Measurements from ENCODE around the gene ZNF324B.

Gene ZNF324B

DNA sequence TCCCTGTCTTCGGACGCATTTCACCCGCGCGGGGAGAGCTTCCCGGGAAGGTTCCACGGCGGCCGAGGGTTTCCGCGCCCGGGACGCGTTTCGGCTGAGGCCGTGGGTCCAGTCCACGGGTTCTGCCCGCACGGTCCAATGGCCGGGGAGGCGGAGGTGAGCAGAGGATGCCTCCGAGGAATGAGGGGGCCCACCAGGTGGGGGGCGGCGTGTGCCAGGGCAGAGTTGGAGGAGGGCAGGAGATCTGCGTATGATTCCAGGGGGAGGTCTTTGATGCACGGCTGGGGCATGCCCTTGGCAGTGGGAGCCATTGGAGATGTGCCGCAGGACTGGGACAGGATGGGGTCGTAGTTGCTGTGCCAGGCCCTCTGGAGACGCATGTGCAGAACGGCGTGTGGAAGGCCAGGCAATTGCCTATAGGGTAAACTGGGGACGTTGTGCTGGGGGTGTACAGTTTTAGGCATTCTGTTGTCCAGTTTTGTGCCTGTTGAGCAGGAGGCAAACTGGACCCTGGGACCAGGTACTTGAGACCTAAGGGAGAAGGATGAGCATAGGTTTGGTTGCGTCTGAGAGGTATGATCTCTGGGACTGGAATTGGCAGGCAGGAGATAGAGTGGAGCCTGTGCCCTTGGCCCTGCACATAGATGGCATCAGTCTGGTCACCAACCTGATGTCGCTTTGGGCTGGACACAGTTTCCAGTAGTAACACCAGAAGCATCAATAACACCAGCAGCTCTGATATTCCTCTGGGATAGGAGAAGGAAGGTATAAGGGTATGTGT is 42.2 kb upstream of the ZNF324B start:
- H3K27me3 ChIP-seq (ENCODE audit: insufficient read depth, insufficient read length): no peaks in the 10 kb centered on the region
- H3K4me1 ChIP-seq (ENCODE audit: insufficient read depth, insufficient read length): peaks cover 2% of the 10 kb centered on the region
- H3K4me3 ChIP-seq (ENCODE audit: insufficient read length, low read depth): peak overlapping the region; percentile 96
- no peak for TF ChIP-seq YY1 (IDR thresholded peaks at IDR 0.05; ENCODE audit: insufficient read depth, insufficient read length)
- no peak for TF ChIP-seq SUZ12 (IDR thresholded peaks at IDR 0.05; ENCODE audit: extremely low read depth, insufficient read depth, insufficient read length)
- no peak for TF ChIP-seq ZNF274 (IDR thresholded peaks at IDR 0.05; ENCODE audit: low read depth, low read length)
- peak overlapping the region; percentile 92 for H3K9ac ChIP-seq (ENCODE audit: insufficient read length, low read depth)
- H3K9me3 ChIP-seq (ENCODE audit: insufficient read depth, low read length): no peaks in the 10 kb centered on the region
- peaks cover 4% of the 10 kb centered on the region for H3K36me3 ChIP-seq (ENCODE audit: insufficient read depth, insufficient read length, low read length)
- no peak for DNase-seq (ENCODE audit: low read depth, low spot score)

DNA sequence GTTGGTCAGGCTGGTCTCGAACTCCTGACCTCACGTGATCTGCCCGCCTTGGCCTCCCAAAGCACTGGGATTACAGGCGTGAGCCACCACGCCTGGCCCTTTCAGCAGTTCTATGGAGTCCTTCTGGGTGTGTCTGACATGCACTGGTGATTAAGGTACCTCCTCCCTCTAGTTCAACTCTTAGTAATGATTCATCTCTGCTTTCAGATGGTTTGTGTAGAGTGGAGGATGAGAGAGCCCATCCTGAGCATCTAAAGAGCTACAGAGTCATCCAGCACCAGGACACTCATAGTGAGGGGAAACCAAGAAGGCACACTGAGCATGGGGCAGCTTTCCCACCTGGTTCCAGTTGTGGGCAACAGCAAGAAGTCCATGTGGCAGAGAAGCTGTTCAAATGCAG is 34.8 kb upstream of the ZNF324B start:
- Histone ChIP-seq H3K4me1 (ENCODE audit: insufficient read depth, insufficient read length) (no peaks in the 10 kb centered on the region), H3K27me3 (ENCODE audit: insufficient read depth, insufficient read length) (no peaks in the 10 kb centered on the region), H3K36me3 (ENCODE audit: insufficient read depth, insufficient read length, low read length) (peaks cover 39% of the 10 kb centered on the region), H3K9me3 (ENCODE audit: insufficient read depth, low read length) (no peaks in the 10 kb centered on the region), H3K9ac (ENCODE audit: insufficient read length, low read depth) (no peak overlapping the region), H3K4me3 (ENCODE audit: insufficient read length, low read depth) (no peak overlapping the region)
- DNase-seq (ENCODE audit: low read depth, low spot score): no peak
- TF ChIP-seq YY1 (IDR thresholded peaks at IDR 0.05; ENCODE audit: insufficient read depth, insufficient read length) (no peak), ZNF274 (IDR thresholded peaks at IDR 0.05; ENCODE audit: low read depth, low read length) (no peak), SUZ12 (IDR thresholded peaks at IDR 0.05; ENCODE audit: extremely low read depth, insufficient read depth, insufficient read length) (no peak)

DNA sequence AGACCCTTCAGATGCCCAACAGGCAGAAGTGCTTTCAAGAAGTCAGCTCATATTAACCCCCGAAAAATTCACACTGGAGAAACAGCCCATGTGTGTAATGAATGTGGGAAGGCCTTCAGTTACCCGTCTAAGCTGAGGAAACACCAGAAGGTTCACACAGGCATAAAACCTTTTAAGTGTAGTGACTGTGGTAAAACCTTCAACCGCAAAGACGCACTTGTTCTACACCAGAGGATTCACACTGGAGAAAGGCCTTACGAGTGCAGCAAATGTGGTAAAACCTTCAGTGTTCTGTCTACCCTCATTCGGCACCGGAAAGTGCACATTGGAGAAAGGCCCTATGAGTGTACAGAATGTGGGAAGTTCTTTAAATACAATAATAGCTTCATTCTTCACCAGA is 34.4 kb upstream of the ZNF324B start:
- Histone ChIP-seq H3K4me1 (ENCODE audit: insufficient read depth, insufficient read length) (no peaks in the 10 kb centered on the region), H3K9ac (ENCODE audit: insufficient read length, low read depth) (no peak overlapping the region), H3K27me3 (ENCODE audit: insufficient read depth, insufficient read length) (no peaks in the 10 kb centered on the region), H3K36me3 (ENCODE audit: insufficient read depth, insufficient read length, low read length) (peaks cover 39% of the 10 kb centered on the region), H3K4me3 (ENCODE audit: insufficient read length, low read depth) (no peak overlapping the region), H3K9me3 (ENCODE audit: insufficient read depth, low read length) (no peaks in the 10 kb centered on the region)
- no peak for DNase-seq (ENCODE audit: low read depth, low spot score)
- TF ChIP-seq YY1 (IDR thresholded peaks at IDR 0.05; ENCODE audit: insufficient read depth, insufficient read length) (no peak), SUZ12 (IDR thresholded peaks at IDR 0.05; ENCODE audit: extremely low read depth, insufficient read depth, insufficient read length) (no peak), ZNF274 (IDR thresholded peaks at IDR 0.05; ENCODE audit: low read depth, low read length) (no peak)

DNA sequence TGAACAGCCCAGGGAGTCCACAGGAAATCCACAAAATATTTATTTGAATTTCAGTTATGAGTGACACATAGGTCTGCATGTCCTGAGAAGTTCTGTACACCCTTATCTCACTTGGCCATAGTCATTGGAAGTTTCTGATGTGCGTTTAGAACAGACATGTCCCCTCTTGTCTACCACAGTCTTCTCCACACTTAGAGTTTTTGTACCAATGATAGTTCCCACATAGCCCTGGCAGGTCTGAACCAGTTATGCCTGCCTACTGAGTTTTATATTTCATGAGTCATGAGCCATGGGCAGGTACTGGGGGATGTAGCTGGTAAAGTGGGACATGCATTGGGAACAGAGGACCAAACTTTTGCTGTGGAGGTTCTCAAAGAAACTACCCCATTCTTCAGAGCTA is 22.8 kb upstream of the ZNF324B start:
- peaks cover 31% of the 10 kb centered on the region for H3K36me3 ChIP-seq (ENCODE audit: insufficient read depth, insufficient read length, low read length)
- no peaks in the 10 kb centered on the region for H3K4me1 ChIP-seq (ENCODE audit: insufficient read depth, insufficient read length)
- H3K4me3 ChIP-seq (ENCODE audit: insufficient read length, low read depth): no peak overlapping the region
- H3K9ac ChIP-seq (ENCODE audit: insufficient read length, low read depth): no peak overlapping the region
- DNase-seq (ENCODE audit: low read depth, low spot score): no peak
- peaks cover 43% of the 10 kb centered on the region for H3K9me3 ChIP-seq (ENCODE audit: insufficient read depth, low read length)
- TF ChIP-seq SUZ12 (IDR thresholded peaks at IDR 0.05; ENCODE audit: extremely low read depth, insufficient read depth, insufficient read length) (no peak), YY1 (IDR thresholded peaks at IDR 0.05; ENCODE audit: insufficient read depth, insufficient read length) (no peak), ZNF274 (IDR thresholded peaks at IDR 0.05; ENCODE audit: low read depth, low read length) (no peak)
- H3K27me3 ChIP-seq (ENCODE audit: insufficient read depth, insufficient read length): no peaks in the 10 kb centered on the region

DNA sequence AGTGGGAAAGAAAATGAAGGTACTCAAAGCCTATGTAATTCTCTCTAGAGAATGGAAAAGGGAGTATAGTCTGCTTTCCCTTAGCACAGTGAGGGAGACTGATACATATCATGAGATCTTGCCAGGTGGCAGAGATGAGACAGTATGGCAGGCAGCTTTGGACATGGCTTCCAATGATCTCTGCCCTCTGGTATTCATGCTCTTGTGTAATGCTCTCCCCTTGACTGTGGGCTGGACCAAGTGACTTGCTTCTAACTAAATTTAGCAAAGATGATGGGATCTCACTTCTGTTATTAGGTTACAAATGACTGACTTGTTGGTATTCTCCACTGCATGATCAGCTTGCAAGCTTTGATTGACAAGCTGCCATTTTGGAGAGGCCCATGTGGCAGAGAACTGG is 21.7 kb upstream of the ZNF324B start:
- Histone ChIP-seq H3K36me3 (ENCODE audit: insufficient read depth, insufficient read length, low read length) (peaks cover 42% of the 10 kb centered on the region), H3K4me1 (ENCODE audit: insufficient read depth, insufficient read length) (no peaks in the 10 kb centered on the region), H3K27me3 (ENCODE audit: insufficient read depth, insufficient read length) (no peaks in the 10 kb centered on the region), H3K9me3 (ENCODE audit: insufficient read depth, low read length) (peaks cover 55% of the 10 kb centered on the region), H3K4me3 (ENCODE audit: insufficient read length, low read depth) (no peak overlapping the region), H3K9ac (ENCODE audit: insufficient read length, low read depth) (no peak overlapping the region)
- TF ChIP-seq ZNF274 (IDR thresholded peaks at IDR 0.05; ENCODE audit: low read depth, low read length): no peak
- no peak for TF ChIP-seq SUZ12 (IDR thresholded peaks at IDR 0.05; ENCODE audit: extremely low read depth, insufficient read depth, insufficient read length)
- no peak for TF ChIP-seq YY1 (IDR thresholded peaks at IDR 0.05; ENCODE audit: insufficient read depth, insufficient read length)
- no peak for DNase-seq (ENCODE audit: low read depth, low spot score)

DNA sequence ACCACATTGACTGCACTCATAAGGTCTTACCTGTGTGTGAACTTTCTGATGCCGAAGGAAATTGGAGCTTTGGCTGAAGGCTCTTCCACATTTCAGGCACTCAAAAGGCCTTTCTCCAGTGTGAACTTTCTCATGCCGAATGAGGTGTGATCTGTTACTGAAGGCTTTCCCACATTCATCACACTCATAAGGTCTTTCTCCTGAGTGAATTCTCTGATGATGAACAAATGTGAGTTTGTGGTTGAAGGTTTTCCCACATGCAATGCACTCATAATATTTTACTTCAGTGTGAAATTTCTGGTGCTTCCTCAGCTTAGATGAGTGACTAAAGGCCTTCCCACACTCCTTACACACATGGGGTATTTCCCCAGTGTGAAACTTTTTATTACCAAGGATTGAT is 17.2 kb upstream of the ZNF324B start:
- TF ChIP-seq YY1 (IDR thresholded peaks at IDR 0.05; ENCODE audit: insufficient read depth, insufficient read length) (no peak), SUZ12 (IDR thresholded peaks at IDR 0.05; ENCODE audit: extremely low read depth, insufficient read depth, insufficient read length) (no peak), ZNF274 (IDR thresholded peaks at IDR 0.05; ENCODE audit: low read depth, low read length) (no peak)
- H3K4me3 ChIP-seq (ENCODE audit: insufficient read length, low read depth): no peak overlapping the region
- no peak for DNase-seq (ENCODE audit: low read depth, low spot score)
- H3K9ac ChIP-seq (ENCODE audit: insufficient read length, low read depth): no peak overlapping the region
- H3K27me3 ChIP-seq (ENCODE audit: insufficient read depth, insufficient read length): no peaks in the 10 kb centered on the region
- H3K36me3 ChIP-seq (ENCODE audit: insufficient read depth, insufficient read length, low read length): peaks cover 74% of the 10 kb centered on the region
- H3K4me1 ChIP-seq (ENCODE audit: insufficient read depth, insufficient read length): no peaks in the 10 kb centered on the region
- H3K9me3 ChIP-seq (ENCODE audit: insufficient read depth, low read length): peaks cover 80% of the 10 kb centered on the region

DNA sequence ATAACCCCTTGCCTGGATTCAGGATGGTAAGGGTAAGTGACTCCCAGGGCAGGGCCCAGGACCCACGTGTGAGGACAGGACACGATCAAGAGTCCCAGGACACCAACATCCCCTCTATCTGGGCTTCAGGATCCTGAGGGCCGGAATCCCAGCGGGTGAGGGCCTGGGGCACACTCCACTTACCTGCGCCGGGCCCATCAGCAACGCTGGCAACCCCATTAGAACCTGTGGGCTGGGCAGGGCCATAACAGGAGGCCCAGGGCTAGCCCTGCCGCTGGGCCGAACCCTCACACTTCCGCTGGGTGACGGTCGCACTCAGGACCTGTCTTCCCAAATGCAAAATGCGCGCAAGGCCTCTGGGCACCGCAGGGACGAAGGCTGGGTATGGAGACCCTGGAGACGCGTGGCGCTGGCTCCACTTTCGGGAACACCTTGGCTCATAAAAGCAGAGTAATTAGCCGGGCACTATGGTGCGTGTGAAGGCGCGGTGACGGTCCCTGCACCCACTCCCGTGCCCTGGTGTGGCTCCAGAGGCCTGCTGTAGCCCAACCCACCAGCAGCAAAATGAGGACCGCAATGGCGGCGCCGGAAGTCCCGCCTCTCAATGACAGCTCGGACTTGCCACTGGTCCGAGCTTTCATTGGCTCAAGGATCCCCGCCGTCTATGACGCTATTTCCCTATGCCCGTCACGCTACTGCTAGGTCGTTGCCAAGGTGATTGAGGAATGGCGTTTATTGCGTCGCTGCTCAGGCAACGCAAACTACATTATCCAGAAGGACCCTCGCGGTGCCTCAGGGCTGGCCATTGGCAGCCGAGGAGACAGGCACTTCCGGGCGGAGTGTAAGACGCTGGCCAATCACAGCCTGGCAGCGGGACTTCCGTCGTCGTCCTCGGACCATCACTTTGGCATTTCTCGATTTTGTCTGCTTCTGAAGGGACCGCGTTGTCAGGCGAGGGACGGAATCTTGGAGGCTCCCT is 11.6 kb upstream of the ZNF324B start, which contains the start of gene ZNF132:
ZNF132 (minus strand) TSS at position 578 of the 979 bp plus-strand sequence; CDS start at position 246, 332 bp downstream.
- peak; percentile 97 for DNase-seq (ENCODE audit: low read depth, low spot score)
- TF ChIP-seq ZNF274 (IDR thresholded peaks at IDR 0.05; ENCODE audit: low read depth, low read length): no peak
- TF ChIP-seq SUZ12 (IDR thresholded peaks at IDR 0.05; ENCODE audit: extremely low read depth, insufficient read depth, insufficient read length): no peak
- peak; percentile 77 for TF ChIP-seq YY1 (IDR thresholded peaks at IDR 0.05; ENCODE audit: insufficient read depth, insufficient read length)
- Histone ChIP-seq H3K4me1 (ENCODE audit: insufficient read depth, insufficient read length) (no peaks in the 10 kb centered on the region), H3K4me3 (ENCODE audit: insufficient read length, low read depth) (peak within 1 kb of the TSS; percentile 96), H3K9me3 (ENCODE audit: insufficient read depth, low read length) (peaks cover 29% of the 10 kb centered on the region), H3K36me3 (ENCODE audit: insufficient read depth, insufficient read length, low read length) (peaks cover 30% of the 10 kb centered on the region), H3K9ac (ENCODE audit: insufficient read length, low read depth) (peak within 1 kb of the TSS; percentile 92), H3K27me3 (ENCODE audit: insufficient read depth, insufficient read length) (no peaks in the 10 kb centered on the region)
